Purkinje cell (primary cell): Measurements from ENCODE around the gene IFIH1. TPM values are rescaled to one million over a fixed set of nuclear protein-coding genes. Genes with fewer than 3 reads are reported as not detected.

Experiments used
- polyA plus RNA-seq: library from polyadenylated mRNA; unstranded; fragments of >200 nt; fragmentation: Nextera tagmentation; gene quantifications from 2 replicates; pipeline ENCODE4 v1.2.1, GENCODE V29; 2014

The IFIH1 gene
- polyA plus RNA-seq: 0.83 and 3.1 TPM in 2 replicates

GRCh38 chr2:162318328-162319180, at the start of gene IFIH1:
IFIH1 (minus strand) TSS chr2:162318684; CDS start chr2:162318307, 377 bp downstream.

GRCh38 chr2:162343824-162344616, 25.5 kb upstream of the IFIH1 start, which contains the start of gene GCA:
GCA (plus strand) TSS chr2:162344132; CDS start chr2:162344249, 117 bp downstream.

DNA sequence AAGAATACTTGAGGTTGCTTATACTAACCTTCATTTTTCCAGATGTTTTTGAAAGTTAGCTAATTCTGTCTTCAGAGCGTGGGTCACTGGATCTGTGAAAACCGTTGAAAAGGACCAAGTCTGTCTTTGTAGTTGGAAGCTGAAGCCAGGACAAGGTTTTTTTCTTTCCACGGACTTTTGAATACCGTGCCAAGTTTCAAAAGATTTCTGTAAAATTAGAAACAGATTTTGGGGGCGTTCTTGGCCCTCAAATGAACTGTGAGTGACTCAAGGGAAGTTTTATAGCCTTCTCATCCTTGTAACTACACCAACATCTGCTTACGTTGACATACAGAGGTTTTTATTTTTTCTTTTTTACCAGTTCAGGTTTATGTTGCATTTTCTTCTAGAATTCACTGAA, 75.2 kb downstream of the IFIH1 start, which contains the start of gene FAP:
Gene FAP, minus strand, starts transcription at position 152 of the 400 bp plus-strand sequence. Its CDS starts 118 bp downstream, at position 34.

Other genes with a start within 250 kb of the IFIH1 start
- gene DPP4, start 244.5 kb downstream of the IFIH1 start, polyA plus RNA-seq: 0.11 TPM in 1 of 2 replicates, not detected in the other
- not detected in 2 replicates for gene GCG, start 166.4 kb downstream of the IFIH1 start, polyA plus RNA-seq
- gene FAP, start 75.2 kb downstream of the IFIH1 start, polyA plus RNA-seq: 3.9 TPM in 1 of 2 replicates, not detected in the other
- 89.5 and 100.0 TPM in 2 replicates for gene GCA, start 25.4 kb upstream of the IFIH1 start, polyA plus RNA-seq